GM19240 (cell line): ENCODE results near the gene SIPA1.

Experiments used
- DNase-seq: peaks from one replicate; pipeline ENCODE4 v3.0.0; 2011; ENCODE audit warnings: low spot score; ENCODE audit not compliant: insufficient read length

The SIPA1 gene

GRCh38 chr11:65637794-65638419 lies at the start of gene SIPA1:
Gene SIPA1, plus strand, starts transcription at chr11:65638101. Its CDS starts 2,821 bp downstream, at chr11:65640922.
- DNase-seq: no peak

DNA sequence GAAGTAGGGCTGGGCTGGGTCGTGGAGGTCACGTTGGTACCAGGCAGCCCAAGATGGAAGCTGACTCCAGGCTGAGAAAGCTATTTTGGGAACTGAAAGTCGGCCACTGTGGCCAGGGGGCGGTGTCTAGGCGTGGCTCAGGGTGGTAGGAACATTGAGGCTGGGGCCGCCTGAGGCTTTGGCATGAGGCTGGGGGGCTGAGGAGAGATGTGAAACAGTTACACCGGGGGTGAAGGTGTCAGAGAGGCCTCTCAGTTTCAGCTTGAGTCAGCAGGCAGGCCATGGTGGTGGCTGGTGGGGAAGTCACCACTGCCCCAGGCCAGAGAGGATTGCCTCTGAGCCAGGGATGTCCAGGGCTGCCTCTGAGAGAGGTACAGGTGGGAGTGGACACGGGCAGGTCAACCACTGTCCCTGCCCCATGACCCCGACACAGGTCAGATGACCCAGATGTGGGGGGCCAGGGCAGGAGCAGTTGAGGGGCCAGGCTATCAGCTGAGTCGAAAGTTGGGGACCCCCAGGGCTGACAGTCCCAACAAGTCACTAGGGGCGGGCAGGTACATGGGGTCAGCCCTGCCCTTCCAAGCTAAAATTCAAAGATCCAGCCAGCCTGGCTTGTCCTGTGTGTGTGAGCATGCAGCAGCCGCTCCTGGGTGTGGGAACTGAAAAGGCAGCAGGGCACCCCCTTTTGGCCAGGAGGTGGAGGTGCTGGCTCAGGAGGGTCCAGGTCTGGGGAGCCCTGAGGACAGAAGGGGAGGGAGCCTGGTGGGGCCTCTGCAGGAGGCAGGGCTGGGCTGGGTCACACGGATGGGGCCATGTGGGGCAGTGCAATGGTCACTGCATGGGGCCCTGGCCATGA lies 49.5 kb upstream of the SIPA1 start:
- DNase-seq: peak; percentile 100

DNA sequence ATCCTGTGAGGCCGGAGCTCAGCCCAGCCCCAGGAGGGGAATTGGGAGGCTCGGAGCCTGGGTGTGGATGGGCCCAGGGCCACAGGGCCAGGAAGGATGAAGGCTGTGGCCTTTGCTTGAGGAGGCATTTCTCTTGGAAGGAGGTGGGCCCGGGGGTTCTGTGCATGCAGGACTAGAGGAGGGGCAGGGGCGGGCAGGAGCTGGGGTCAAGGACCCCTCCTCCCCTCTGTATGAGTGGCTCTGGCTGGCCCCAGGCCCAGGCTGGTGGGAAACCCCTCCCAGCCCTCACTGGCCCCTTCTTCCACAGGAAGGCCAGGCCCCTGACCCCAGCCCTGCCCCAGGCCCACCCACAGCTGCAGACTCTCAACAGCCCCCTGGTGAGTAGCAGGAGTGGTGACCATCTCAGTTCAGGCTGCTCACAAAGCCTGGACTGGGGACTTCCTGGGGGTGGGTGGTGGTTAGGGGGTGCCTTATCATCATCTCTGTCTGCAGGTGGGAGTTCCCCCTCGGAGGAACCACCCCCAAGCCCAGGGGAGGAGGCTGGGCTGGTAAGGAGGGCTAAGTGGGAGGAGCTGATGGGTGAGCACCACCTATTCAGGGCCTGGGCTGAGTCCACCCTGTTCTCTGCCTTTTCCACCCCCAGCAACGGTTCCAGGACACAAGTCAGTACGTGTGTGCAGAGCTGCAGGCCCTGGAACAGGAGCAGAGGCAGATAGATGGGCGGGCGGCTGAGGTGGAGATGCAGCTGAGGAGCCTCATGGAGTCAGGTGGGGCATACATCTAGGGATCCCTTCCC lies 48.3 kb upstream of the SIPA1 start:
- DNase-seq: peak; percentile 70

- DNase-seq: no peak
These were observed 47.6 kb upstream of the SIPA1 start for GRCh38 chr11:65590240-65590738.

- DNase-seq: no peak
These were observed 45.7 kb upstream of the SIPA1 start for GRCh38 chr11:65591939-65592857.

DNA sequence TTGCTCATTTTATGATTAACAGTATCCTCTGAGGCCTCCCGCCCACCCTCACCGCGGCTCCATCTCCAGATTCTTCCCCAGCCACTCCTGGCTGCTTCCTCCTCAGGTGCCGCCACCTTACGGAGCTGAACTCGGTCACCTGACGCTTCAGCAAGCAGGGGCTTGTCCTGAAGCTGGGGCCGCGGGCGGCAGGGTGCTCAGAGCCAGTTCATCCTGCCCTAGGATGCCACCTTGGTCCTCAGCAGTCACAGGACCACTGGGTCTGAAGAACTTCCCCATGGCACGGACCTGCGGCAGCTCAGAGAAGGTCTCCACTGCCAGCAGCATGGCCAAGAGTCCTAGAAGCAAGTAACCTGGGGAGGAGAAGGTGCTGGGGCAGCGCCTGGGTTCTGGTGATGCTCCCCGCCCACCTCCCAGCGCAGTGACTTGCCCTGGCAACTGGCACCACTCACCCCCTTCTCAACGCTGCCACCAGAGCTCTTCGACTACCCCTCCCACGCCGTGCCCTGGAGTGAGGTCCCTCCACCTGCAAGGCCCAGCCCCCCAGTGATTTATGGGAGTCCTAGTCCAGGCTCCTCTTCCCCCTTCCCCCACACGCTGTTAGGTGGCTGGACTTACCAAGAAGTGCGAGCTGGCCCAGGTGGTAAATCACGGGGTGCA lies 44.9 kb upstream of the SIPA1 start:
- DNase-seq: no peak

GRCh38 chr11:65593518-65594414 lies 44.1 kb upstream of the SIPA1 start:
- peak; percentile 77 for DNase-seq

- DNase-seq: no peak
These were observed 42.8 kb upstream of the SIPA1 start for GRCh38 chr11:65595131-65595530.

DNA sequence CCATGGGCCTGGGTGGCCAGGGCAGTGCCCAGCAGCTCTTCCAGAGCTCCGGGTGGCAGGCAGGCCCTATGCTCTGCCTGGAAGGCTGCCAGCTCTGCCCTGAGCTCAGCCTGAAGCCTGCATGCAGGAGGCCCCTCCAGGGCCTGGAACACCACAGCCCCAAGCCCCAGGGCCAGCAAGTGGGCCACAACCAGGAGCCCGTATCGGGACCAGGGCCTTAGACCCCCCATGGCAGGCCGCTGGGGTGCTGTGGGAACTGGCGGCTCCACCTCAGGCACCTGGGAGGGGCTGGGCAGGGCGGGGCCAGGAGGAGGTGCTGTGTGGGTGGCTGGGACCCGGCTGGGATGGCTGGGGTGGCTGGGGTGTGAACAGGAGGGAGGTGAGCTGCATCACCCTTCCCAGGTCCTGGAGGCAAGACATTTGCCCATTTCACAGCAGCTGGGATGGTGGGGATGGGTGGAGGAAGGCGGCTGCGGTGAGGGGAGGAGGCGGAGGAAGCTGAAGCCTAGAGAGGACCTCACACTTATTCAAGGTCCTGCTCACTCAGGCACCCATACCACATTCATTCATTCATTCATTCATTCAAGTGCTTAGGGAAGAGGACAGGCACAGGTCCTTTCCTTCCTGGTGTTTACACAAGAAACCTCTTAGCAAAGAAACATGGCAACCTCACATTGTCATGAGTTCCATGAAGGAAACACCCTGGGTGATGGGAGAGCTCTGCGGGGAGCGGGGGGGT lies 42.2 kb upstream of the SIPA1 start, which contains the start of gene KCNK7:
Gene KCNK7, minus strand, starts transcription at position 258 of the 739 bp plus-strand sequence. Its CDS starts 28 bp downstream, at position 230.
- no peak for DNase-seq

GRCh38 chr11:65596520-65596919 lies 41.4 kb upstream of the SIPA1 start:
- no peak for DNase-seq

GRCh38 chr11:65598258-65598699 lies 39.6 kb upstream of the SIPA1 start:
- no peak for DNase-seq

DNA sequence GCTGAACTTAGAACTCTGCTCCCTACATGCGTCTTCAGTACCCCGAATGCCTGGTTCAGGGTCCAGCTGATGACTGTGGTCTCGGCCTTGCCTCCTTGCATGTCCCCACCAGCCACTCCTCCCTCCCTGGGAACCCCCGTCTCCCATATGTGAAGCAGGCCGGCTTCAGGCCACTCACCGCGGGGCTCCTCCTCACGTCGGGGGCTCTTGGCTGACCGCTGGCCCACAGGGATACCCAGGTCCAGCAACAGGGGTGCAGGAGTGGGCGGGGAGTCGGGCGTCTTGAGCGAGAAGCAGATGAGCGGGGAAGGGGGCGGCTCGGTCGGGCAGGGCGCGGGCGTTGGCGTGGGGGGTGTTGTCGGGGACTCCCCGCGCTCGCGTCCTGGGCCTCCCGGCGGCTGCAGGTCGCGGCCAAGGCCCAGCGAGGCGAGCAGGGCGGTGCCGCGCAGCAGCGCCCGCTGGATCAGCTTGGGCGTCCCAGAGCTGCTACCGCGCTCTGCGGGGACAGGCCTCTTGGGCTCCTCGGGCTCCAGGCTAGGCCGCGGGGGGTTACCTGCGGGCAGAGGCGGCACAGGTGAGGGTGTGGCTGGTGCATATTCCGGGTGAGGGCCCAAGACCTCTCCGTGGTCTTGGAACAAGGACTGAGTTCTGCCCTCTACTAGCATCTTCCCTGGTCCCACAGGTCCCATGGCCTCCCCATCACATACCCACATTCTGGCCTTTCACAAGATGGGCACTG lies 38.5 kb upstream of the SIPA1 start:
- DNase-seq: no peak

DNA sequence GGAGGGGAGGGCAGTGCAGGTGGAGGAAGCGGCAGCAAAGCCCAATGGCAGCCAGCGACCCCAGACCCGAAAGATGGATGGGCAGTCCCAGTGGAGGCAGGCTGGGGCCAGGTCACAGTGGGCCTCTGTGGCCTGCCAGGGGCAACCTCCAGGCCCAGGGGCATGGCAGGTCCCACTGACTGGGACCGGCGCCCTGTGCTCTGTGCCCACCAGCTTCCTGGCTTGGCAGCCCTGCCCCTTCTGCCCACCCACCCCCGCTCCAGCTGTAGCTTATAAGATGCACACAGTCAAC lies 38.0 kb upstream of the SIPA1 start:
- DNase-seq: no peak

DNA sequence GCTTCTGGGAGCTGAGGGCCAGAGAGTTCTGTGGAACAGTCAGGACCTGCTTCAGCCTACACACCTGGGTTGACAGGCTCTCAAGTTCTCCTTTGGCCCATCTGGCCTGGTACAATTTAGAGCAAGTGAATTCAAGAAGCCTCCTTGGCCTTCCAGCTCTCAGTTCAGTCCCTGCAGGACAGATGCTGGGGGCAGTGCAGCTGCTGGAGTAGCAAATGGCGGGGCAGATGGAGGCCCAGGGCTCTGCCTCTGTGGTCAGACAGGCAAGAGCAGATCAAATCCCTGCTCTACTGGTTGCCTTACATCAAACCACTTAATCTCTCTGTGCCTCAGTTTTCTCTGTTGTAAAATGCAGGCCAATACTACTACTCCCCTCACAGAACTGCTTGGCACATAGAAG lies 33.6 kb upstream of the SIPA1 start:
- no peak for DNase-seq

- DNase-seq: no peak
These were observed 30.9 kb upstream of the SIPA1 start for GRCh38 chr11:65606876-65607613.

DNA sequence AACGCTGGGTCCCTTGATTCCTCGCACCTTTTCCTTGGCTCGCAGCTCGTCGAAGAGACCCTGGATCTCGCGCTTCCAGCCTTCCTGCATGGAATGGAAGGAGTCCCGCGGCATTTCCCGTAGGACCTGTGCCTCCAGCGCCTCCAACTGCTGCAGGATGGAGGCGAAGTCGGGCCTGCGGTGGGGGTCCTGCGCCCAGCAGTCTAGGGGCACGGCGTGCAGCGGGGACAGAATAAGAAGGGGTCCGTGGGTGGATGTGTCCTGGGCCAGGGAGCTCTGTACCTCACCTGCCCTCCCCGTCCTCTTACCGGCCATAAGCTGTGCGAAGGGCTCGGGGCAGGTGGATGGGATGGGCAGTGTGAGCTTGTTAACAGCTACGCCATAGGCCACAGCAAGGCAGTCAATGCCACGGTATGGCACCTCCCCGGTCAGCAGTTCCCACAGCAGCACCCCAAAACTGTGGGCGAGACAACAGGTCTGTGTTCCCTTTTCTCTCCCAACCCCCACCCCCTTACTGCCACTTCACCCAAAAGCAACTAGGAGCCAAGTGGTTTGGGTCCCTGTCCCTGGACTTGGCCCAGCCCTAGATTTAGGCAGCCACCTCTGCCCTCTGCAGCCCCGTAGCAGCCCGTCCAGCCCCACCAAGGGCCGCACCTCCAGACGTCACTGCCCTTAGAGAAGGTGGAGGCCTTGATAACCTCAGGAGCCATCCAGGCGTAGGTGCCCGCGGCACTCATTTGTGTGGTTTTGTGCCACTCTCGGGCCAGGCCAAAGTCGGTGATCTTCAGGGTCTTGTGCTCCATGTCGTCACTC lies 30.1 kb upstream of the SIPA1 start:
- DNase-seq: no peak
